Measurements from ENCODE around the gene ZIC1.

GRCh38 chr3:147428754-147429153 is 19.6 kb downstream of the ZIC1 start:
- TF ChIP-seq CTCF (IDR thresholded peaks at IDR 0.05) = no peak
- TF ChIP-seq POLR2A (IDR thresholded peaks at IDR 0.05) = no peak
